SKM-1 (cell line): ENCODE data around the gene ARHGEF17.

ENCODE experiments used
- DNase-seq: peaks from one replicate; lab custom pipeline; 2025; ENCODE audit not compliant: unreplicated experiment; lab: John Stamatoyannopoulos, UW

The ARHGEF17 gene

GRCh38 chr11:73348838-73349237 is 40.8 kb downstream of the ARHGEF17 start:
- no peak for DNase-seq

DNA sequence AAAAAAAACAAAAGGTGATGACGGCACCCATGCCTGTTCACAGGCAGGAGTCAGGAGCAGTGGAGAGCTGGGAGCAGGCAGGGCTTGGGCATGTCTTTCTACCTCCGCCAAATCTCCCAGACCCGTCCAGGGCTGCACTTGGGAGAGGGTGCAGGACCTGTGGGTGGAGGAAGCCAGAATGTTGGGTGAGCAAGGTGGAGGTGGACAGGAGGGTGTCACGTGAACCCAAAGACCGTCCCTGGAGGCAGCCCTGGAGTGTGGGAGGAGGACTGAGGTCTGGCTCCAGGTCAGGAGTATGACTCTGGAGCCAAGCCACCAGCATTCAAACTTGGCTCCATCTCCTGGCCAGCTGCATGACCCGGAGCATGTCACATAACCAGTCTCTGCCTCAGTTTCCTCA is 41.6 kb downstream of the ARHGEF17 start:
- no peak for DNase-seq

DNA sequence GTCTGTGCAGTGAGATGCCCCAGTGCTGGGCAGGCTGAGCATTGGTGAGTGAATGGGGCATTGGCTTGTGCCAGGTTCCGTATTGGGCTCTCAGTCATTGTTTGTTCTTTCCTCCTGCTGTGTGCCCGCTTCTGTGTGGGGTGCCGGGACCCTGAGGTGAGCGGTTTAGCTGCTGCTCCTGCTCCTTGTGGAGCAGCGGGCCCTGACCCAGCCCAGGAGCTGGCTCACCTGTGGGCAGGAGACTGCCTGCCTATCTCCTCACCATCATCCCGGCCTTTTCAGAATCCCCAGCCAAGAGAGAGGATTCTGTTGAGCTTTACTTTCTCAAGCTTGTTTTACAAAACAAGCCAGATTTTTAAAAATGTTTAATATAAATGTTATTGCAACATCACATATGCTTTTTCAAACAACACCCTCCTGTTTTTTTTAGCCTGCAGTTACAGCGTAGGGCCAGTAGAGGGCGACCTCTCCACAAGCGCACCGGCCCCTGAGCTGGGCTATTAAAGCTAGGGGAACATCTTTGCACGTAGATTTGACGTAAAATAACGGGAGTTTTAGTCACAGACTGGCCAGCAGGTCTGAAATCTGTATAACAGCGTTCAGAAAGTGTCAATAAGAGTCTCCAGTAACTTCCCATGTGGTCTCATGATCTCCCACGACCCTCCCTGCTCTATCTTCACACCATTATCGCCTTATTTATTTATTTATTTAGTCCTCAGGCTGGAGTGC is 43.0 kb downstream of the ARHGEF17 start:
- peak; percentile 46 for DNase-seq

- DNase-seq = no peak
Observed at GRCh38 chr11:73353422-73353821, 45.3 kb downstream of the ARHGEF17 start.

- DNase-seq = no peak
Observed at GRCh38 chr11:73355109-73355508, 47.0 kb downstream of the ARHGEF17 start.

DNA sequence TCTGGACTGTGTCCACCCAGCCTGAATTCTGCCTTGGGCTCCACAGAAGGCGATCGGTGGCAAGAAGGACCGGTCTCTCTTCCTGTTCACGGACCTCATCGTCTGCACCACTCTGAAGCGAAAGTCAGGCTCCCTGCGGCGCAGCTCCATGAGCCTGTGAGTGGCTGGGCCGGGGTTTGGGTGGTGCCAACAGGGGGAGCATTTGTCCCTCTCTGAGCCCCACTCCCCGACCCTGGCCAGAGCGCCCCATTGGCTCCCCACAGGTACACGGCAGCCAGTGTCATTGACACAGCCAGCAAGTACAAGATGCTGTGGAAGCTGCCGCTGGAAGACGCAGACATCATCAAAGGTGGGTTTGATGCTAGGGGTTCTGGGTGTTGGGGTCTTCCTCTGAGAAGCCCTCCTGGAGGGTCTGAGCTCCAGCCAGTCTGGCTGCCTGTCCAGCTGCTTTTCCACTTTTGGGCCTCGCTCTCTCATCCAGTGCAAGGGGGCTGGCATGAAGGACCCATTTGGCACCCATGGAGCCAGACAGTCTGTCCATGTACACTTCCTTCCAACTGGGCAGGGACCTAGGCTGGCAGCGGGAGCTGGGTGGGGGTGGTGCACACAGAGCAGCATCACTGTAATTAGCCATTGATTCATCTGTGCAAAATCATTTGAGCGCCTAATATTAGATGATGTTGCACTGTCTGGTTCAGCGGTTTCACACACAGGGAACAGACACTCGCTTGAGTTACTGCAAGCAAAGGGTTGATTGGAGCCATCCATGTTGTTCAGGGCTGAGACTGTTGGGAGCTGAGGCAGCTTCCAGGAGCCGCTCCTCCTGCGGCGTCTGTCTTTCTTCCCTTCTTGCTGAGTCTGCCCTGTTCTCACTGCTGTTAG is 49.1 kb downstream of the ARHGEF17 start:
- no peak for DNase-seq

GRCh38 chr11:73358071-73358470 is 50.0 kb downstream of the ARHGEF17 start:
- no peak for DNase-seq

GRCh38 chr11:73359341-73359740 is 51.3 kb downstream of the ARHGEF17 start:
- no peak for DNase-seq

GRCh38 chr11:73359930-73360742 is 52.1 kb downstream of the ARHGEF17 start:
- peak; percentile 17 for DNase-seq

DNA sequence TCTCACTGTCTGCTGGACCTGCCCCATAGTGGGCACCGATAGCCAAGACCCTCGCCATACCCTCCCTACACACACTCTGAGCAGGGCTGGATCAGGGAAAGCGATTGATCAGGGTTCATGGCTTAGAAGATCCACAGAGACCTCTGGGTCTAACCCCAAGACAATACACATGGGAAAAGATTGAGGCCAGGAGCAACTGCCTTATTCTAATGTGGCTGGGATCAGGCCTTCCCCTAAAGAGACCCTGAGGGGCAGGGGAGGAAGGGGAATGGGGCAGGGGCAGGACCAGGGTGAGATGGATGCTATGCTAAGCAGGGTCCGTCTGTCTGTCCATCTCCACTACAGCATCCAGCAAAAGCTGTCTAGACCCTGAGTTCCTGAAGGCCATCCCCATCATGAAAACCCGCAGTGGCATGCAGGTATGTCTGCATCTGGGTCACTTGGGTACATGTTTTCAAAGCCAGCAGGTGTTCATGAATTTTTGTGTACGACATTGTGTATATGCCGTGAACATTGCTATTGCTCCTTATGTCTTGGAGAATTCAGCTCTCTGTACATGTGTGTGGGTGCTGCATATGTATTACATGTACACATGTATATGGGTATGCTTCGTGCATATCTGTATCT is 52.8 kb downstream of the ARHGEF17 start:
- no peak for DNase-seq

- DNase-seq = no peak
Observed at GRCh38 chr11:73361953-73362776, 54.1 kb downstream of the ARHGEF17 start.

GRCh38 chr11:73363147-73363546 is 55.1 kb downstream of the ARHGEF17 start:
- no peak for DNase-seq

DNA sequence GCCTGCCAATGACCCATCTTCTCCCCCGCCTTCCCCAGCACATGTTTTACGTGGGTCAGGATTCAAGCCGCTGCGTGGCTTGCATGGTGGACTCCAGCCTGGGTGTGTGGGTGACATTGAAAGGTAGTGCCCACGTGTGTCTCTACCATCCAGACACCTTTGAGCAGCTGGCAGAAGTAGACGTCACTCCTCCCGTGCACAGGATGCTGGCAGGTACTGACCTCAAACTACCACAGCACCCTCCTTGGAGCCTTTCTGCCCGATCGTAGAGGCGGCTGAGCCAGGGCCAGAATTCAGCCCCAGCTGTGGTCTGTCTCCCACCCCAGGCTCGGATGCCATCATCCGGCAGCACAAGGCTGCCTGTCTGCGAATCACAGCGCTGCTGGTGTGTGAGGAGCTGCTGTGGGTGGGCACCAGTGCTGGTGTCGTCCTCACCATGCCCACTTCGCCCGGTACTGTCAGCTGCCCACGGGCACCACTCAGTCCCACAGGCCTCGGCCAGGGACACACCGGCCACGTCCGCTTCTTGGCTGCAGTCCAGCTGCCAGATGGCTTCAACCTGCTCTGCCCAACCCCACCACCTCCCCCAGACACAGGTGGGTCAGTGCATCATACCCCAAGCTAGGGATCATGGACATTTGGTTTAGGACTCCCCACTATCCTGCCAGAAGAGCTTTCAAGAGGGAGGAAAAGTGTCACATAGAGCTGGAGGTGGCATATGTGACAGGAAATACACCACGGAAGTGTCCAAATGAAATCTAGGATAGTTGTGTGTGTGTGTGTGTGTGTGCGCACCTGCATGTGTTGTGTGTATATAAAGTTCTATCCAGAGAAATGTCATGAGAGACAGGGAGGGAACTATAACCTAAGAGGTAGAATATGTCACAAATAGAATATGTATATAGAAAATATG is 57.5 kb downstream of the ARHGEF17 start:
- no peak for DNase-seq

- DNase-seq = no peak
Observed at GRCh38 chr11:73366265-73366610, 58.2 kb downstream of the ARHGEF17 start.

GRCh38 chr11:73366953-73367352 is 58.9 kb downstream of the ARHGEF17 start:
- DNase-seq = no peak

- DNase-seq = no peak
Observed at GRCh38 chr11:73367482-73368024, 59.5 kb downstream of the ARHGEF17 start.

- DNase-seq = peak; percentile 71
Observed at GRCh38 chr11:73372375-73372993, 64.4 kb downstream of the ARHGEF17 start.

- no peak for DNase-seq
Observed at GRCh38 chr11:73374151-73374550, 66.1 kb downstream of the ARHGEF17 start.

DNA sequence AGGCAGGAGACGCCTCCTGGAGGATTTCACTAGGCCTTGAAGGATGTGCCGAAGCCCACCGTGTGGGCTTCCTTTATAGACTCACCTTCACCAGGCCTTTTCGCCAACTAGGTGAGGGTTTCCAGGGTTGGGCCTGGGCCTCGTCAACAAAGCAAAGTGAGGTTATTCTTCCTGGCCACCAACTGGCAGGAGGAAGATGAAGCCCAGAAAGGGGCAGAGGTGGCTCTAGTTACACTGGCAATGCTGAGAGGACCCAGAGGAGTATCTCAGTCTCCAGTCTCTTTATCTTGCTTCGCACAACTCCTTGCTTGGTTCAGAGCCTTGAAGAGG is 67.7 kb downstream of the ARHGEF17 start:
- DNase-seq = no peak
